Measurements from ENCODE around the gene TRAF3.

The TRAF3 gene

DNA sequence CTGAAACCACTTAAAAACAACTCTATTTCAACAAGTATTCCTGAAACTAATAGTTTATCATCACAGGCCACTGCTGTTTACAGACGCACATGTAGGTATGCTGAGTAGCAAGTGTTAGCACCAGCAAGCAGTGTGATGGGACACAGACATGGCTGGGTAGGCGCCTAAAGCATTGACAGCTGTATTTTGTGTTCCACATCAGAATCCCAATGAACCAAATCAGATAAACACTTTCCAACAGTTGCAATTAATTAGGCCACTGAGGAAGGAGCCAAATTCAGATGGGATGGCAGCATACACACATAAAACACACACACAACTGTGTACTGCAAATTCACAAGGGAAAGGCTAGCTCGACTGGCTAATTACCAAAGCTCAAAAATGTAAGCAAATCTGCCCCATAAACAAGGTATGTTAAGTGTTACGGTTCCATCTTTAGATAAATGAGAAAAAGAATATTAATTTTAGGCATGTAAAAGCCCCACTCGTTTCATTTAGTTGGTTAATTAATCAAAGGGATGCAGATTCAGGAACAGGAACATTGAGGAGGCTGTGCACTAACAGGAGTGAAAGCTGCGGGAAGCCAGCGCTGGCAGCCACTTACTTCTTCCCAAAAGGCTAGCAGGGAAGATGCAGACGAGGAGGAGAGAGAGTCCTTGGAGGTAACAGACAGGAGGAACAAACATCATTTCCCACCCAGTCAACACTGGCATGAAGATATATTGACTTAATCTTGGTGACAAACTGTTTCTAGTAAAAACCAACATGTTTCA is 178.6 kb downstream of the TRAF3 start:
- no peak for DNase-seq (ENCODE audit: low spot score)

DNA sequence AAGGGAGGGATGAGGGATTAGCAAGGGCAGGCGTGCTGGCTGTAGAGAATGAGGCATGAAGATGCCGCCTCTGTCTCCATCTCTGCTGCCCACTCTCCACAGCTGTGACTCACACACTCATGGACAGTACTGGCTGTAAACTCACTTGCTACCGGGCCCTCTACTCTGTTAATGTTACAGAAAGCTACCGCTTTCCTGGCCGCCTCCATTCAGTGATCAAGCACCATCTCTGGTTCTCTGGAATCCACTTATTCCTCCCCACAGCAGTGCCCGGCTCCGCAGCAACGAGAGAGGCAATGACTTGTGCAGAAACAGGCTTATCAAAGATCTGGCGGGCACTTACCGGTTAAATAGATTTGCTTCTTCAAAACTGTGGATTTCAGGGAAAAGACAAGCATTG is 180.0 kb downstream of the TRAF3 start:
- DNase-seq (ENCODE audit: low spot score): no peak

DNA sequence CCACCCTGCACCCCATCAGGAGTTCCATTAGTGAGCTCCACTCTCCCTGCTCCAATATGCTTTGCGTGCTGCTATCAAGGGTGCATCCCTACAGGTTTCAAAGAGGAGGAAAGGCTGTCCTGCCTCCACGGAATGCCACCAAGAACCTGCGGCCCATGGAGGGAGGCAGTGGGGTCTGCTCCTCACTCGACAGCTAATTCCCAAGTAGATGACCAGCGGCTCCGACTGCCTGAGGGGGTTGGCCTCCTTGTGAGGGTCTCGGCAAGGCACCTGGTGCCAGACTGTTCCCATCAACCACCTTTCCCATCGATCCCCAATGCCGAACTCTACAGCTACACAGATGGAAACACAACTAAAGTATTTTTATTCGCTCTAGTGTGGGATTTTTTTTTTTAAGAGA is 181.2 kb downstream of the TRAF3 start:
- no peak for DNase-seq (ENCODE audit: low spot score)

Data from germinal center (tissue), 1 donor.